ENCODE results near the gene SMIM38. TPM values are rescaled to one million over a fixed set of nuclear protein-coding genes. Genes with fewer than 3 reads are reported as not detected.

SMIM38 gene
- total RNA-seq, 1 experiment from 2014 or later, result 0.09 TPM

- peaks cover 8 to 9% of the 10 kb centered on the region in 2 experiments; a peak in 3 of 4 replicates for H3K4me1 Mint-ChIP-seq
- Histone ChIP-seq H3K4me1 (ENCODE audit: insufficient read depth, low read length) (no peaks in the 10 kb centered on the region), H4K5ac (ENCODE audit: insufficient read length, low read depth, low read length) (no peak overlapping the region), H2AK5ac (ENCODE audit: insufficient read length, low read length) (no peak overlapping the region), H3K4me2 (ENCODE audit: insufficient read depth, insufficient read length, low read length) (no peak overlapping the region), H4K91ac (ENCODE audit: insufficient read length, low read depth, low read length) (no peak overlapping the region), H2BK5ac (ENCODE audit: insufficient read length, low read length) (no peak overlapping the region), H3K23me2 (ENCODE audit: insufficient read length, low read depth, low read length, poor library complexity, severe bottlenecking) (no peaks in the 10 kb centered on the region), H3K14ac (ENCODE audit: insufficient read depth, low read length) (no peak overlapping the region), H3K56ac (ENCODE audit: insufficient read length, low read depth, low read length) (no peak overlapping the region), H3K4ac (ENCODE audit: low read depth, low read length) (no peak overlapping the region), H4K20me1 (ENCODE audit: control insufficient read depth, insufficient read depth, insufficient read length) (no peaks in the 10 kb centered on the region), H3K9ac (ENCODE audit: extremely low read depth, insufficient read length, low read length) (no peak overlapping the region), H2AFZ (ENCODE audit: low read length) (no peak overlapping the region), H2BK15ac (ENCODE audit: low read depth, low read length) (no peak overlapping the region), H3T11ph (ENCODE audit: low read length) (no peak overlapping the region), H3K27me3 (ENCODE audit: insufficient read depth, low read length) (no peaks in the 10 kb centered on the region), H3K9me3 (ENCODE audit: control insufficient read depth, low read depth, low read length) (no peaks in the 10 kb centered on the region), H2BK12ac (ENCODE audit: insufficient read length, low read depth, low read length) (no peak overlapping the region), H2BK120ac (ENCODE audit: low read depth, low read length, poor library complexity, severe bottlenecking) (no peak overlapping the region), H3K79me2 (ENCODE audit: insufficient read depth, low read length) (no peaks in the 10 kb centered on the region; the same call in 1 of the 2 replicates), H3K18ac (ENCODE audit: insufficient read length, low read depth, low read length) (no peak overlapping the region), H3K23ac (ENCODE audit: insufficient read length, low read depth, low read length) (no peak overlapping the region), H4K8ac (replicated peaks; ENCODE audit: insufficient read length, low read depth, low read length) (no peak overlapping the region), H3K79me1 (ENCODE audit: insufficient read depth, low read depth, low read length, poor library complexity, severe bottlenecking) (no peaks in the 10 kb centered on the region), H2BK20ac (ENCODE audit: low read depth, low read length, poor library complexity, severe bottlenecking) (no peak overlapping the region), H3K27ac (ENCODE audit: insufficient read length, low read depth, low read length) (no peak overlapping the region)
- TF ChIP-seq CTCF (conservative IDR thresholded peaks at IDR 0.05), result no peak
- no CpG with 5 or more reads among the region's 4 CpGs for WGBS (ENCODE audit: extremely low coverage, insufficient read length, low lambda C conversion rate)
- H3K4me3 Mint-ChIP-seq, result no peak overlapping the region
- H3K27ac Mint-ChIP-seq, result no peak overlapping the region
- peaks cover 2% of the 10 kb centered on the region for H3K27me3 Mint-ChIP-seq (ENCODE audit: low read depth)
- peaks cover 21 to 24% of the 10 kb centered on the region in 2 experiments for H3K9me3 Mint-ChIP-seq
- H3K36me3 Mint-ChIP-seq (ENCODE audit: insufficient read depth in 1 of 3, low read depth in 3 of 3), result peaks cover 3 to 24% (median 11%) of the 10 kb centered on the region in 3 experiments; a peak in 6 of 7 replicates
- no peak for DNase-seq
These were observed 10.7 kb upstream of the SMIM38 start for GRCh38 chr11:69145050-69145380.

Measured in H9 (cell line).